Measurements from ENCODE around the gene SMAD7.

DNA sequence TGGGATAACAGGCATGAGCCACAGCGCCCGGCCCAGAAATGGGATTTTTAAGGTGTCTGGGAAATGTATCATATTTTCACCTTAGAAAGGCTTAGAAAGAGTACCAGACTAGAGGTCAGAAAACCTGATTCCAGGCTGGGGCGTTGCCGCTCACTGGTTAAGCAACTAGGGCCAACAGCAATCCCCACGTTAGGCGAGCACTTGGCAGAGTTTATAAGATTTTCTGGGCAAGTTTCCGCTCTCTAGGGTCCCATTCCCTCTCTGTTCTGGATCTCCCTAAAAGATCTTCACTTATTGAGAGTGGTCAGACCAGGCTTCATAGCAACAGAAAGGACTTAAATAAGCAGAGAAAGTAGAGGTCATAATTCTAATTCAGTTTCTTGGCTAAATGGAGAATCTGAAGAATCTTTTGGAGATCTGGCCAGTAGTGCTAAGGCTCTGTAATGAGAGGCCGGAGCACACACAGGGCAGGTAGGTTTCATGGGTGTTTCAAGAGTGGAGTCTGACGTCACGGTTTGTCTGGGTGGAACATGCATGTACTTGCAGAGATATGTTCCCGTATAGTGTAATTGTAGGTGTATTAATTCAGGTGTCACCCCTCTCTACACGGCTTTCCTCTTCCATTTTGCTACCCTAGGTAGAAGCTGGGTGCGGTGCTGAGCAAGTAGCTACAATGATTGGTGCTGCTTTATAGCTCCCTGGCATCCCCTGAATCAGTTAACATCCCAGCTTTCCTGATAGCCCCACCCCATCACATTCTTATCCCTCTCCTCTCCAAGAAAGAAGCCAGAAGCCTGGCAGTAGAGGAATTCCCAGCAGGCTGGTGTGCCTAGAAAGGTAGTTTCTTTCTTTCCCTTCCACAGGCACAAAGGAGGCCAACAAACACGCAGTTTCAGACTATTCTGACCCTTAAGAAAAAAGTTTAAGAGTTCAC lies 4.4 kb upstream of the SMAD7 start:
- TF ChIP-seq POLR2A (IDR thresholded peaks at IDR 0.05): no peak
- TF ChIP-seq, protein P1, sequence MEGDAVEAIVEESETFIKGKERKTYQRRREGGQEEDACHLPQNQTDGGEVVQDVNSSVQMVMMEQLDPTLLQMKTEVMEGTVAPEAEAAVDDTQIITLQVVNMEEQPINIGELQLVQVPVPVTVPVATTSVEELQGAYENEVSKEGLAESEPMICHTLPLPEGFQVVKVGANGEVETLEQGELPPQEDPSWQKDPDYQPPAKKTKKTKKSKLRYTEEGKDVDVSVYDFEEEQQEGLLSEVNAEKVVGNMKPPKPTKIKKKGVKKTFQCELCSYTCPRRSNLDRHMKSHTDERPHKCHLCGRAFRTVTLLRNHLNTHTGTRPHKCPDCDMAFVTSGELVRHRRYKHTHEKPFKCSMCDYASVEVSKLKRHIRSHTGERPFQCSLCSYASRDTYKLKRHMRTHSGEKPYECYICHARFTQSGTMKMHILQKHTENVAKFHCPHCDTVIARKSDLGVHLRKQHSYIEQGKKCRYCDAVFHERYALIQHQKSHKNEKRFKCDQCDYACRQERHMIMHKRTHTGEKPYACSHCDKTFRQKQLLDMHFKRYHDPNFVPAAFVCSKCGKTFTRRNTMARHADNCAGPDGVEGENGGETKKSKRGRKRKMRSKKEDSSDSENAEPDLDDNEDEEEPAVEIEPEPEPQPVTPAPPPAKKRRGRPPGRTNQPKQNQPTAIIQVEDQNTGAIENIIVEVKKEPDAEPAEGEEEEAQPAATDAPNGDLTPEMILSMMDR (IDR thresholded peaks at IDR 0.05): no peak
